Activated naive CD4-positive, alpha-beta T cell treated with anti-CD3 and anti-CD28 coated beads, Interleukin-2, amount 50 U/mL, for 24 hours (primary cell): ENCODE results near the gene GRID2.

Experiments
- H3K27ac Mint-ChIP-seq: one replicate; pipeline ENCODE4 v1.8.0; 2021; ENCODE audit warnings: mild to moderate bottlenecking, mixed read lengths
- H3K27me3 Mint-ChIP-seq: one replicate; pipeline ENCODE4 v1.8.0; 2021; ENCODE audit warnings: mixed read lengths
- H3K36me3 Mint-ChIP-seq: one replicate; pipeline ENCODE4 v1.8.0; 2021; ENCODE audit warnings: mixed read lengths
- H3K4me1 Mint-ChIP-seq: one replicate; pipeline ENCODE4 v1.8.0; 2021; ENCODE audit warnings: mixed read lengths
- H3K4me3 Mint-ChIP-seq: one replicate; pipeline ENCODE4 v1.8.0; 2021; ENCODE audit warnings: mild to moderate bottlenecking, mixed read lengths
- H3K9me3 Mint-ChIP-seq: one replicate; pipeline ENCODE4 v1.8.0; 2021; ENCODE audit warnings: mixed read lengths

The GRID2 gene

DNA sequence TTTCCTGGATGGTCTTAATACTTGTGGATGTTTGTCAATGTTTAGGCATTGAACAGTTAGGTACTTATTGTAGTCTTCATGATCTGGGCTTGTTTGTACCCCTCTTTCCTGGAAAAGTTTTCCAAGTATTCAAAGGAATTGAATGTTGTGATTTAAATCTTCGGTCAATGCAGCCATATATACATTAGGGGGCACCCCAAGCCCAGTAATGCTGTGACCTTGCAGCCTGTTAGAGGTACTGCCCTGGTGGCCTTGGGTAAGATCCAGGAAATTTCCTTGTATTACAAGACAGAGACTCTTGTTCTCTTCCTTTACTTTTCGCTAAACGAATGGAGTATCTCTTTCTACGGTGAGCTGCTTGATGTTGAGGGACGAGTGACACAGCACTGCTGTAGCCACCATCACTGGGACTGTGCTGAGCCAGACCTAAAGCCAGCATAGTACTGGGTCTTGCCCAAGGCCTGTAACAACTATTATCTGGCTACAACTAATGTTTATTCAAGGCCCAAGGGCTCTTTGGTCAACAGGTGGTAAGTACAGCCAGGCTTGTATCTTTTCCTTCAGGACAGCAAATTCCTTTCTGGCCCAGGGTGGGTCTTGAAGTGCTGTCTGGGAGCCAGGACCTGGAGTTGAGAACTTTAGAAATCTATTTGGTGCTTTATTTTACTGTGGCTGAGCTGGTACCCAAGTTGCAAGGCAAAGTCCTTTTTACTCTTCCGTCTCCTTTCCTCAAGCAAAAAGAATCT is 1406.5 kb downstream of the GRID2 start:
- H3K36me3 Mint-ChIP-seq, result no peaks in the 10 kb centered on the region
- H3K27ac Mint-ChIP-seq, result no peak overlapping the region
- H3K27me3 Mint-ChIP-seq, result no peaks in the 10 kb centered on the region
- no peaks in the 10 kb centered on the region for H3K4me1 Mint-ChIP-seq
- H3K9me3 Mint-ChIP-seq, result peaks cover 7% of the 10 kb centered on the region
- H3K4me3 Mint-ChIP-seq, result no peak overlapping the region

GRCh38 chr4:93710847-93711430 is 1407.2 kb downstream of the GRID2 start:
- Mint-ChIP-seq H3K4me3 (no peak overlapping the region), H3K4me1 (no peaks in the 10 kb centered on the region), H3K9me3 (peaks cover 7% of the 10 kb centered on the region), H3K27me3 (no peaks in the 10 kb centered on the region), H3K27ac (no peak overlapping the region), H3K36me3 (no peaks in the 10 kb centered on the region)

GRCh38 chr4:93718233-93718632 is 1414.5 kb downstream of the GRID2 start:
- Mint-ChIP-seq H3K9me3 (no peaks in the 10 kb centered on the region), H3K27me3 (no peaks in the 10 kb centered on the region), H3K4me1 (no peaks in the 10 kb centered on the region), H3K4me3 (no peak overlapping the region), H3K27ac (no peak overlapping the region), H3K36me3 (no peaks in the 10 kb centered on the region)

DNA sequence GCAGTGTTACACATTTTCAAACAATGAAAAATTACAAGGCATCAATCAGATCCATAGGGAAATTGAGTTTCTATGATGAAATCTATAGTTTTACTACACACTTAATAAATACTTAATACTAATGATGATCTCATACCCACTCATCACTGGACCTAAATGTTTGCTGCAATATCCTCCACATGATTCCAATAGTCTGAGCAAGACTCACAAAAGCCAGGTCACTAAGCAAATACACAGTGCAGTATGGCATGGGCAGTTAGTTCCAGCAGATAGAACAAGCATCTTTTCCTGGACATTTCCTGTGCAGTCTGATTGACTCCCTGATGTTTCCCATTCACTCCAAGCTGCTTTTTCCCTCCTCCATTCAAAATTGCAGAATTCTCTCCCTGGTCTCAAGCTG is 1415.8 kb downstream of the GRID2 start:
- H3K4me3 Mint-ChIP-seq, result no peak overlapping the region
- no peaks in the 10 kb centered on the region for H3K27me3 Mint-ChIP-seq
- no peaks in the 10 kb centered on the region for H3K4me1 Mint-ChIP-seq
- no peaks in the 10 kb centered on the region for H3K36me3 Mint-ChIP-seq
- H3K9me3 Mint-ChIP-seq, result no peaks in the 10 kb centered on the region
- H3K27ac Mint-ChIP-seq, result no peak overlapping the region

GRCh38 chr4:93722446-93722845 is 1418.7 kb downstream of the GRID2 start:
- no peaks in the 10 kb centered on the region for H3K27me3 Mint-ChIP-seq
- no peaks in the 10 kb centered on the region for H3K9me3 Mint-ChIP-seq
- H3K4me1 Mint-ChIP-seq, result no peaks in the 10 kb centered on the region
- no peak overlapping the region for H3K27ac Mint-ChIP-seq
- H3K36me3 Mint-ChIP-seq, result no peaks in the 10 kb centered on the region
- H3K4me3 Mint-ChIP-seq, result no peak overlapping the region

DNA sequence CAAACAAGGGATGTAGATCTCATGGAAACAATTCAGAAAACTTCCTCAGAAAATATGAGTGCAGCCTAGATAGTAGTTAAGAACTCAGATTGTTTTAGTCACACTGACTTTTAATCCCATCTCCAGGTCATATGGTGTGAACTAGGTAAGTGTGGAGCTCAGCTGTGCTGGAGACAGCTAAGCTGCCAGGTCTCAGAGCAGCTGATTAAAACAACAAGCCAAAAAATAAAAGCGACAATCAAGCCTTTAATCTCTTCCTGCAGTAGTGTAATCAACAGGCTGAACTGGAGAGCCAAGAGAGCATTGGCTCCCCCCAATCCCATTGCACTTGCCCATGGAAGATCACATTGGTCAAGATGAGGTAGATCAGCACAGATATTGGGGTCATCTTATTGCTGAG is 1426.5 kb downstream of the GRID2 start:
- Mint-ChIP-seq H3K4me3 (no peak overlapping the region), H3K9me3 (no peaks in the 10 kb centered on the region), H3K27ac (no peak overlapping the region), H3K27me3 (no peaks in the 10 kb centered on the region), H3K4me1 (no peaks in the 10 kb centered on the region), H3K36me3 (no peaks in the 10 kb centered on the region)

- H3K9me3 Mint-ChIP-seq, result no peaks in the 10 kb centered on the region
- H3K36me3 Mint-ChIP-seq, result no peaks in the 10 kb centered on the region
- H3K27ac Mint-ChIP-seq, result no peak overlapping the region
- no peaks in the 10 kb centered on the region for H3K27me3 Mint-ChIP-seq
- H3K4me1 Mint-ChIP-seq, result no peaks in the 10 kb centered on the region
- no peak overlapping the region for H3K4me3 Mint-ChIP-seq
These were observed 1427.0 kb downstream of the GRID2 start for GRCh38 chr4:93730760-93731159.

DNA sequence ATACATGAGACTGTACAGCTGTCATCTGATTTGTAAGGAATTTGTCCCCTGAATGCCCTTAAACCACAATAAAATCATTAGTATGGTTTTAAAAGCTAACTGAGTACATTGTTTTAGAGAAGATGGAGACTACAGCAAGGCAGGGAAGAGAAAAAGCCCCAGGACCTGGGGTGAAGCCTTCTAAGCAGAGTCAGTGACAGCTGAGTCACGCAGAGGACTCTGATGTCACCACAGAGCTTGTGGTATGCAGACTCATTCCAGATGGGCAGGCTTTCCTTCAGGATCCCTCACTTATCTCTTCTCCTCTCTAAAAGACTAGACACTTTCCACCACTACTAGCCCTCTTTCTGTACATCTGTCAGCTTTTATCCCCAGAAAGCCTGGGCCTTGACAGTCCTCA is 1427.7 kb downstream of the GRID2 start:
- Mint-ChIP-seq H3K27ac (no peak overlapping the region), H3K4me3 (no peak overlapping the region), H3K9me3 (no peaks in the 10 kb centered on the region), H3K27me3 (no peaks in the 10 kb centered on the region), H3K4me1 (no peaks in the 10 kb centered on the region), H3K36me3 (no peaks in the 10 kb centered on the region)

DNA sequence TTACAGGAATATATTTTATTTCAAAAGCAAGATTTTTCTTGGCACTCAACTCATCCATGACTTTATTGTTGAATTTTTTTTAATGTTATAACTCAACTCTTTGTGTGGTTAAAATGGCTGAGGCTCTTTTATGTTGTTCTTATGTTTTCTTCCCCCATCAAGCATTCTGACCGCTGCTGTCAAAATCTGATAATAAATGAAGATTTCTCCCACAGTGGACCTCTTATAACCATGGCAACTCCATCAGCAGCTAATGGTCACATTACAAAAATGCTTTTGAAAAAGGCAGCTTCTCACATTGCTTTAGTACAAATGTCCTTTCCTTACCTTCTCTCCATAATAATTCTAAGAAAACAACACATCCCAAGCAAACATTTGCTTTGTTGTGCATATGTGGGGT is 1428.7 kb downstream of the GRID2 start:
- Mint-ChIP-seq H3K4me3 (no peak overlapping the region), H3K9me3 (no peaks in the 10 kb centered on the region), H3K36me3 (no peaks in the 10 kb centered on the region), H3K27me3 (no peaks in the 10 kb centered on the region), H3K4me1 (no peaks in the 10 kb centered on the region), H3K27ac (no peak overlapping the region)

DNA sequence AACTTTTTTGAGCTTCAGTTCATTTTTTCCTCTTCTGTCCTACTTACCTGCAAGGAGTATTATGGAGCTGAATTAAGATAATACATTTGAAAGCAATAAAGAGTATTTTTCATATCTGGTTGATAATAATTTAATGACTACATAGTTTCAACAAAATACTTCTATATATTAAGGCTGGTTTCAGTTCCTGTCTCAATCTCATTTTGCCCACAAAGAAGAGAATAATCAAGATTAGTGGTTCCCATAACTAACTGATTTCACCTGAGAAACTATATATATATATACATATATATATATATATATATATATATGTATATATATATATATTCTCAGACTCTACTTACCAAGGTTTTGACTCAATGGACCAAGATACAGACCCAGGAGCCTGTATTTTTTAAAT is 1437.1 kb downstream of the GRID2 start:
- Mint-ChIP-seq H3K27ac (no peak overlapping the region), H3K9me3 (no peaks in the 10 kb centered on the region), H3K27me3 (no peaks in the 10 kb centered on the region), H3K4me1 (no peaks in the 10 kb centered on the region), H3K4me3 (no peak overlapping the region), H3K36me3 (no peaks in the 10 kb centered on the region)

- Mint-ChIP-seq H3K36me3 (no peaks in the 10 kb centered on the region), H3K4me3 (no peak overlapping the region), H3K27ac (no peak overlapping the region), H3K9me3 (no peaks in the 10 kb centered on the region), H3K4me1 (no peaks in the 10 kb centered on the region), H3K27me3 (no peaks in the 10 kb centered on the region)
These were observed 1439.3 kb downstream of the GRID2 start for GRCh38 chr4:93743022-93743421.

GRCh38 chr4:93743635-93744034 is 1439.9 kb downstream of the GRID2 start:
- H3K27ac Mint-ChIP-seq, result no peak overlapping the region
- H3K36me3 Mint-ChIP-seq, result no peaks in the 10 kb centered on the region
- no peaks in the 10 kb centered on the region for H3K27me3 Mint-ChIP-seq
- H3K9me3 Mint-ChIP-seq, result no peaks in the 10 kb centered on the region
- no peaks in the 10 kb centered on the region for H3K4me1 Mint-ChIP-seq
- no peak overlapping the region for H3K4me3 Mint-ChIP-seq

- Mint-ChIP-seq H3K4me1 (no peaks in the 10 kb centered on the region), H3K4me3 (no peak overlapping the region), H3K36me3 (no peaks in the 10 kb centered on the region)
These were observed 1441.2 kb downstream of the GRID2 start for GRCh38 chr4:93744961-93745360.

DNA sequence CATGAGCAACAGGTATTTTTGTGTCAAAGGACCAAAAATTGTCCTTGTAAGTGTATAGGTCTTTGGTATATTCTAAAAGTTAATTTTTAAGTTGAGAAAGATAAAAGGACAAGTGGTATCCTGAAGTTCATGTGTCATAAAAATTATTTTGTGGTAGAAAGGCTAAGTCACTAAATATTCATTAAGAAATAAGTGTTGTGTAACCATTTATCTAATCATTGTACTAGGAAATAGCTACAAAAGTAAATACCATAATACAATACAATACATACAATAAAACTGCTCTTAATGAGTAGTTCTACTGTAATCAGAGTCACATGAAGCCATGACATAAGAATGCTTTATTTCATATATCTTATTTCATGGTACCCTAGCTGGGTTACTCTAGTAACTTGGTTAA is 1442.3 kb downstream of the GRID2 start:
- Mint-ChIP-seq H3K27me3 (no peaks in the 10 kb centered on the region), H3K9me3 (no peaks in the 10 kb centered on the region), H3K4me3 (no peak overlapping the region), H3K27ac (no peak overlapping the region), H3K36me3 (no peaks in the 10 kb centered on the region), H3K4me1 (no peaks in the 10 kb centered on the region)

More at GRCh38 chr4:93744961-93745360, 1441.2 kb downstream of the GRID2 start:
- Mint-ChIP-seq H3K27me3 (no peaks in the 10 kb centered on the region), H3K27ac (no peak overlapping the region), H3K9me3 (no peaks in the 10 kb centered on the region)

DNA sequence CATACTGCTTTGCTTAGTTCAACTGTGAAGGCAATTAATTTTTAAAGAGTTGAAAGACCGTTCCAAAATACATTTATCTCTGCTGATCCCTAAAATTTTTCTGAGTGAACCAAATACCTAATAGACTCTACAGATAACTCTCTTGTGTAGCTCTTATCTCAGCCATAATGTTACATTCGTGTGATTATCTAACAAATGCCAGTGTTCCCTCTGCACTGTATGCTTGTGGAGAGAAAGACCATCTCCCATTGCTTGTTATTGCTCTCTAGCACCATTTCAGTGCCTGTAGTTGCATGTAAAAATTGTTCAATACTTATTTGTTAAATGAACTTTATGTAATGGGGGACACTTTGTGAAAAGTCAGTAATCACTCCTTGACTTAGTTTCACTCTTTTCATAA is 1443.5 kb downstream of the GRID2 start:
- Mint-ChIP-seq H3K9me3 (no peaks in the 10 kb centered on the region), H3K27me3 (no peaks in the 10 kb centered on the region), H3K4me3 (no peak overlapping the region), H3K36me3 (no peaks in the 10 kb centered on the region), H3K4me1 (no peaks in the 10 kb centered on the region), H3K27ac (no peak overlapping the region)

- Mint-ChIP-seq H3K27me3 (no peaks in the 10 kb centered on the region), H3K9me3 (no peaks in the 10 kb centered on the region), H3K4me1 (no peaks in the 10 kb centered on the region), H3K36me3 (no peaks in the 10 kb centered on the region), H3K27ac (no peak overlapping the region), H3K4me3 (no peak overlapping the region)
These were observed 1444.9 kb downstream of the GRID2 start for GRCh38 chr4:93748373-93749291.
